Measurements from ENCODE around the gene INA.

Gene INA

DNA sequence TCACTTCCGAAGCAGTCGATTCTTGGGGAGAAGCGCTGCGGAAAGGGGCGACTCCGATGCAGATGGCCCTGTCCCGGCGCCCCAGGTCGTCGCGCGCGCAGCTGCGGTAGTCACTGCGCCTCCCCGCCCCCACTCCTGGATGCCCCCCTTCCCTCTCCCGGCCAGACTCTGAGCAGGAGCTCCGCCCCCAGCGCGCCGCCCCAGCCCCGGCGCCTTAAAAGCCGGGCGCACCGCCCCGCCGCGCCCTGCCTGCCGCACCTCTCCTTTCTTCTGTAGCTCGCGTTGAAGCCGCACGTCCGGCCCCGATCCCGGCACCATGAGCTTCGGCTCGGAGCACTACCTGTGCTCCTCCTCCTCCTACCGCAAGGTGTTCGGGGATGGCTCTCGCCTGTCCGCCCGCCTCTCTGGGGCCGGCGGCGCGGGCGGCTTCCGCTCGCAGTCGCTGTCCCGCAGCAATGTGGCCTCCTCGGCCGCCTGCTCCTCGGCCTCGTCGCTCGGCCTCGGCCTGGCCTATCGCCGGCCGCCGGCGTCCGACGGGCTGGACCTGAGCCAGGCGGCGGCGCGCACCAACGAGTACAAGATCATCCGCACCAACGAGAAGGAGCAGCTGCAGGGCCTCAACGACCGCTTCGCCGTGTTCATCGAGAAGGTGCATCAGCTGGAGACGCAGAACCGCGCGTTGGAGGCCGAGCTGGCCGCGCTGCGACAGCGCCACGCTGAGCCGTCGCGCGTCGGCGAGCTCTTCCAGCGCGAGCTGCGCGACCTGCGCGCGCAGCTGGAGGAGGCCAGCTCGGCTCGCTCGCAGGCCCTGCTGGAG is at the start of gene INA:
Gene INA, plus strand, starts transcription at position 243 of the 817 bp plus-strand sequence. Its CDS starts 74 bp downstream, at position 317.
- peak; percentile 73 for DNase-seq (ENCODE audit: low spot score)
- in situ Hi-C loops (cut with MboI; ENCODE audit: low sequenced_read_pairs, unreplicated experiment): no loop called here
- TF ChIP-seq, protein P1, sequence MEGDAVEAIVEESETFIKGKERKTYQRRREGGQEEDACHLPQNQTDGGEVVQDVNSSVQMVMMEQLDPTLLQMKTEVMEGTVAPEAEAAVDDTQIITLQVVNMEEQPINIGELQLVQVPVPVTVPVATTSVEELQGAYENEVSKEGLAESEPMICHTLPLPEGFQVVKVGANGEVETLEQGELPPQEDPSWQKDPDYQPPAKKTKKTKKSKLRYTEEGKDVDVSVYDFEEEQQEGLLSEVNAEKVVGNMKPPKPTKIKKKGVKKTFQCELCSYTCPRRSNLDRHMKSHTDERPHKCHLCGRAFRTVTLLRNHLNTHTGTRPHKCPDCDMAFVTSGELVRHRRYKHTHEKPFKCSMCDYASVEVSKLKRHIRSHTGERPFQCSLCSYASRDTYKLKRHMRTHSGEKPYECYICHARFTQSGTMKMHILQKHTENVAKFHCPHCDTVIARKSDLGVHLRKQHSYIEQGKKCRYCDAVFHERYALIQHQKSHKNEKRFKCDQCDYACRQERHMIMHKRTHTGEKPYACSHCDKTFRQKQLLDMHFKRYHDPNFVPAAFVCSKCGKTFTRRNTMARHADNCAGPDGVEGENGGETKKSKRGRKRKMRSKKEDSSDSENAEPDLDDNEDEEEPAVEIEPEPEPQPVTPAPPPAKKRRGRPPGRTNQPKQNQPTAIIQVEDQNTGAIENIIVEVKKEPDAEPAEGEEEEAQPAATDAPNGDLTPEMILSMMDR (IDR thresholded peaks at IDR 0.05; ENCODE audit: borderline replicate concordance, control extremely low read depth, extremely low read depth, insufficient read depth, missing control alignments): no peak

DNA sequence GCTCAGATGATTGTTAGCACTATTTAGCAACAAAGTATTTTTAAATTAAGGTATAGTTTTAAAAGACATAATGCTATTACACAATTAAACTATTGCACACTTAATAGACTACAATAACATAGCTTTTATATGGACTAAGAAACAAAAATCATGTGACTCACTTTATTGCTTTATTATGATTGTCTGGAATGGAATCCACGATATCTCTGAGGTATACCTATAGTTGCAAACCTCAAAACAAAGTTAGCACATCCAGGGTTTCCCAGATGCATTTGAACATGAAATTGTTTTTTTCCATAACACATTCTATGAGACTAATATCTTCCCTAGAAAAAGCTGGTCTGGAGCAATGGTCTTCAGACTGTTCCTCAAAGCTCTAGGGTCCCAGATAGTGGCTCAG is 49.5 kb upstream of the INA start:
- in situ Hi-C loops (cut with MboI; ENCODE audit: low sequenced_read_pairs, unreplicated experiment): no loop called here
- DNase-seq (ENCODE audit: low spot score): no peak
- TF ChIP-seq, protein P1 (IDR thresholded peaks at IDR 0.05; ENCODE audit: borderline replicate concordance, control extremely low read depth, extremely low read depth, insufficient read depth, missing control alignments): no peak

DNA sequence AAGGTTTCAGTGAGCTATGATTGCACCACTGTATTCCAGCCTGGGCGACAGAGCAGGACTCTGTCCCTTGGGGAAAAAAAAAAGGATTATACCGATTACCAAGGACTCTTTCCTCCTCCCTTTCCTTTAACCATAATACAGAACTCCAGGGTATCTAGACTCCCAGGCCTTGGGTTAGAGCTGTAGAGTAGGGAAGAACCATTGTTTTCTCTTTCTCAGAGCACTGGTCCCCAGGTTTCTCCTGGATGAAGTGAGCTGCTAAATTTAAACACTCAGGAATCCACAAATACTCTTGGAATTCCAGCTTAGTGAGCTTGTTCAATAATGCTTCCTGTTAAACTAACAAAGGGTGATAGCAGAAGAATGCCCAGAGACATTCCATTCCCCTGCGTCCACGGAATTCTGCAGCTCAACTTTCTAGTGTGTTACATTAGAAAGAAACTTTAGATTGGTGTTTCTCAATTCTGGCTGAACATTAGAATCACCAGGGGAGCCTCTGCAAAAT is 45.8 kb upstream of the INA start:
- no peak for DNase-seq (ENCODE audit: low spot score)
- in situ Hi-C loops (cut with MboI; ENCODE audit: low sequenced_read_pairs, unreplicated experiment): loop anchor here (10.0 kb wide), 1 partner anchor 316 kb away; the partner anchor contains the start of gene CNNM2
- TF ChIP-seq, protein P1 (IDR thresholded peaks at IDR 0.05; ENCODE audit: borderline replicate concordance, control extremely low read depth, extremely low read depth, insufficient read depth, missing control alignments): no peak

DNA sequence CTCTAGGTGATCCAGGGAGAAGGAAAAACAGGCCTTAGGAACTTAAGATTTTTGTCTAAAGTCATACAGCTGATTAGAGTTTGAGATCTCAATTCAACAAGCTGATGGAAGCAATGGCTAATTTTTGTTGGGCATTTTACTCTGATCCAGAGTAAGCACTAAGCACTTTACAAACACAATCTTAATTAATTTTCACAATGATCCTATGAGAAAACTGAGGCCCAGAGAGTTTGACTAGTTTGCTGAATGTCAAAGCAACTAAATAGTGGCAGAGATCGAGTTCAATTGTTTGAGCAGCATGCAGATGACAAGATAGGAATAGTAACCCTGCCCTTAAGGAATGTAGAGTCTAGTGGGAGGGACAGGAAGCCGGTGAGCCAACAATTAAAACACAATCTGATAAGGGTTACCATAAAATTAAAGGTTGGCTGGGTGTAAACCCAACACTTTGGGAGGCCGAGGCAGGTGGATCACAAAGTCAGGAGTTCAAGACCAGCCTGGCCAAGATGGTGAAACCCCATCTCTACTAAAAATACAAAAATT is 44.7 kb upstream of the INA start:
- in situ Hi-C loops (cut with MboI; ENCODE audit: low sequenced_read_pairs, unreplicated experiment): loop anchor here (10.0 kb wide), 1 partner anchor 317 kb away; the partner anchor contains the start of gene CNNM2

DNA sequence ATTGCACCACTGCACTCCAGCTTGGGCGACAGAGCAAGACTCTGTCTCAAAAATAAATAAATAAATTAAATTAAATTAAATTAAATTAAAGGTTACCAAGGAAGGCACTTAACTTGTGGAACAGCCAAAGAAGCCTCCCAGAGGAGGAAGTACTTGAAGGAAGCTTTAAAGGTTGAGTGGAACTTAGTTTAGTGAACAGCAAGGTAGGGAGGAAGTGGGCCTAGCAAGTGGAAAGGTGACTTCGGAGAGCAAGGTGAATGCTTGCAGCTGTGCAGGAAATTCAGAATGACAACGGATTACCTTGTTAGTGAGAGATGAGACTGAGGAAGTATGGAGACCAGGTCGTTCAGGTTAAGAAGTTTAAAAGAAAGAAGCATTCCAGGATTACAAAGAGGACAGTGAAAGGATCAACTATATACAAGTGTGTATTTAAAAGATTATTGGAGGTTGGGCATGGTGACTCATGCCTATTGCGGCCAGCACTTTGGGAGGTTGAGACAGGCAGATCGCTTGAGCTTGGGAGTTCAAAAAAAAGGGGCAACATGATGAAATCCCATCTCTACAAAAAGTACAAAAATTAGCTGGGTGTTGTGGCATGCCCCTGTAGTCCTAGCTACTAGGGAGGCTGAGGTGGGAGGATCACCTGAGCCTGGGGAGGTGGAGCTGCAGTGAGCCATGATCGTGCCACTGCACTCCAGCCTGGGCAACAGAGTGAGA is 44.0 kb upstream of the INA start:
- in situ Hi-C loops (cut with MboI; ENCODE audit: low sequenced_read_pairs, unreplicated experiment): loop anchor here (10.0 kb wide), 1 partner anchor 318 kb away; the partner anchor contains the start of gene CNNM2
- DNase-seq (ENCODE audit: low spot score): no peak
- TF ChIP-seq, protein P1 (IDR thresholded peaks at IDR 0.05; ENCODE audit: borderline replicate concordance, control extremely low read depth, extremely low read depth, insufficient read depth, missing control alignments): no peak

More for the DNA sequence above, 44.7 kb upstream of the INA start:
- TF ChIP-seq, protein P1 (IDR thresholded peaks at IDR 0.05; ENCODE audit: borderline replicate concordance, control extremely low read depth, extremely low read depth, insufficient read depth, missing control alignments): no peak
- no peak for DNase-seq (ENCODE audit: low spot score)

DNA sequence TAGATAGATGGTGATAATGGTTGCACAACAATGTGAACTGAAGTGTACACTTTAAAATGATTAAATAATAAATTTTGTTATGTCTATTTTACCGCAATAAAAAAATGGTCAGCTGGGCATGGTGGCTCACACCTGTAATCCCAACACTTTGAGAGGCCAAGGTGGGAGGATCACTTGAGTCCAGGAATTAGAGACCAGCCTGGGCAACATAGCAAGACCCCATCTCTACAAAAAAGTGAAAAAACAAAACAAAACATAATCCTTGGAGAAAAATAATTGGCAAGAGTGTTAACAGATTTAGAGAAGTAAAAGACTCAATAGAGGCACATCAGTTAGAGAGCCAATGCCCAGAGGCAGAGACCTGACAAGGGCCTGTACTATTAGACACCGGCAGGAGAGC is 41.2 kb upstream of the INA start:
- in situ Hi-C loops (cut with MboI; ENCODE audit: low sequenced_read_pairs, unreplicated experiment): loop anchor here (10.0 kb wide), 1 partner anchor 321 kb away; the partner anchor contains the start of gene CNNM2
- TF ChIP-seq, protein P1 (IDR thresholded peaks at IDR 0.05; ENCODE audit: borderline replicate concordance, control extremely low read depth, extremely low read depth, insufficient read depth, missing control alignments): no peak
- DNase-seq (ENCODE audit: low spot score): no peak
